ENCODE measurements around the gene NPY4R2. TPM values are rescaled to one million over a fixed set of nuclear protein-coding genes. Genes with fewer than 3 reads are reported as not detected.
"Not testable (repeated sequence)": the region's sequence is repeated elsewhere in the genome, so short reads cannot be mapped to it uniquely, and the experiment has no call there.

NPY4R2 gene
- polyA plus RNA-seq, 1 donor = not detected

DNA sequence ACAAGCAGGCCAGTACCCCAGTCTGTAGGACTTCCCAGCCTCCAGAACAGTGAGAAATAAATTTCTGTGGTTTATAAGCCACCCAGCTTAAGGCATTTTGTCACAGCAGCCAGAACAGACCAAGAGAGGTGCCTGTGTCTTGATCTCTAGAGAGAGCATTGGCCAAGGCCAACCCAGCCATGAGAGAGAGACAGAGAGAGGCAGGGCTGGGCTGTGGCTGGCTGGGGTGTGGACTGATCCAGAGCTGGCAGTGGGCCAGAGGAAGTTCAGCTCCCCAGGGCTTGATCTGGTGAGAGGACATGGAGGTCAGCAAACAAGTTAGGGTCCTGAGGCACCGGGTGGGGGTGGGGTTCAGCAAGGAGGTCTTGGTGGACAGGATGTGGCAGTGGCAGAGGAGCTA lies 14.4 kb downstream of the NPY4R2 start:
- not testable (repeated sequence) for DNase-seq (ENCODE audit: low read depth)

DNA sequence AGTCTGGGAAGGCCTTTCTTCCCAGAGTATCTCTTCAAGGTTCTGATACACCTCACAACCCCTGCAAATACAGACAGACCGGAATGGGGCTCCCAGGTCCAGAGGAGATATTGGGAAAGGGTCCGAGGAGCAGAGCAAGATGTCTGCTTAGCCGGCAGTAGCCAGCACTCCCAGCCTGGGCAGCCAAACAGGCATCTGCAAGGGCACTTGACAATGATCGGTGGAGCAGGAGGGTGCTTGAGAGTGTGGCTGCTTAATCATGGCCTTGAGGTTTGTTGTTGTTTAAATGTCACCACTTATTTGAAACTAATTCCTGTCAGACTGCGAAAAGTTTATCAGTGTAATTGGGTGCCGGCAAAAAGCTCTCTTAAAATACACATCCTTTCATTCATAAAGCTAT lies 15.0 kb downstream of the NPY4R2 start:
- DNase-seq (ENCODE audit: low read depth) = not testable (repeated sequence)

DNA sequence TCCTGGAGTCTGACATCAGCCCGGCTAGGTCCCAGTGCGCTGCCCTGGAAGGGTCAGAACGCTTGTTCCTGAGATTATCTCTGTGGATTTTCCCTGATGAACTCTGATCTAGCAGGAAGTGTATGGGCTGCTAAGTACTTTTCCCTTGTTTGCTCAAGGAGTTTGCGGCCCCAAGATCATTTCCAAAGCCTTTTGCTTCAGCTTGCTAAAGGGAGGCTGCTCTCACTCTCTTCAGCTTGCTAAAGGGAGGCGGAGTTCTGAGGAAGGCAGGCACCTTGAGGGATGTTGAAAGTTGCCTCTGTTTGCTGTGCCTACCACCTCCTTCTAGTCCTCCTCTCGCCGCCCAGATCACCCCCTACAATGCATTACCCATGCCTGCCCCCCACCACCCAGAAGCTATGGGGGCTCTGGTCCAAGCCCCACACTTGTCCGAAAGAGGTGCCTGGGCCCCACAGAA lies 18.3 kb downstream of the NPY4R2 start:
- not testable (repeated sequence) for DNase-seq (ENCODE audit: low read depth)

DNA sequence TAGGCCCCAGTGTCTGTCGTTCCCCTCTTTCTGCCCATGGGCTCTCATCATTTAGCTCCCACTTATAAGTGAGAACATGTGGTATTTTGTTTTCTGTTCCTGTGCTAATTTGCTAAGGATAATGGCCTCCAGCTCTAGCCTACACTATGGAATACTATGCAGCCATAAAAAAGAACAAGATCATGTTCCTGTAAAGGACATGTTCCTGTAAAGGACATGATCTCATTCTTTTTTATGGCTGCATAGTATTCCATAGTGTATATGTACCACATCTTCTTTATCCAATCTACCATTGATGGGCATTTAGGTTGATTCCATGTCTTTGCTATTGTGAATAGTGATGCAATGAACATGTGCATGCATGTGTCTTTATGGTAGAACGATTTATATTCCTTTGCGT lies 19.2 kb downstream of the NPY4R2 start:
- DNase-seq (ENCODE audit: low read depth) = not testable (repeated sequence)

DNA sequence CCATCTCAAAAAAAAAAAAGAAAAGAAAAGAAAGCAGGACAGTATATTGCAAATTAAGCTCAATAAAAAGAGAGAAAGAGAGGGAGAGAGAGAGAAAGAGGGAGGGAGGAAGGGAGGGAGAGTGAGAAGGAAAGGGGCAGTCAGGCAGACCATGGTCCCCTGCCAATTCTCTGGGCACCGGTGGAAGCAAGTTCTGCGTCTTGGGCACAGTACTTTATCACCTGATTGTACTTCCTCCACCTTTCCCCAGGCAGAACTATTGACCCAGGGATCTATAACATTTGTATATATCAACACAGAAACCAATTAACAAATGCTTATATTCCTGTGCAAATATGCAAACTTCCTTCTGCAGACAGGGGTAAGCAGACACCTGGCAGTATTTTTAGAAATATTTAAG lies 22.4 kb downstream of the NPY4R2 start:
- DNase-seq (ENCODE audit: low read depth) = not testable (repeated sequence)

DNA sequence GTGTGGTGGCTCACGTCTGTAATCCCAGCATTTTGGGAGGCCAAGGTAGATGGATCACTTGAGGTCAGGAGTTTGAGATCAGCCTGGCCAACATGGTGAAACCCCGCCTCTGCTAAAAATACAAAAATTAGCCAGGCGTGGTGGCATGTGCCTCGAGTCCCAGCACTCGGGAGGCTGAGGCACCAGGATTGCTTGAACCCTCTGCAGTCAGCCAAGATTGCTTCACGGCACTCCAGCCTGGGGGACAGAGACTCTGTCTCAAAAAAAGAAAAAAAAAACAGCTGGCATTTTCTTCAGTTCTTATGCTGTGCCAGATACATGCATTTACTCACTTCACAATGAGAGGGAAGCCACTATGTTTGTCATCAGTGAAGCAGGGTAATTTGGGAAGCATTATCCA lies 22.9 kb downstream of the NPY4R2 start:
- not testable (repeated sequence) for DNase-seq (ENCODE audit: low read depth)

DNA sequence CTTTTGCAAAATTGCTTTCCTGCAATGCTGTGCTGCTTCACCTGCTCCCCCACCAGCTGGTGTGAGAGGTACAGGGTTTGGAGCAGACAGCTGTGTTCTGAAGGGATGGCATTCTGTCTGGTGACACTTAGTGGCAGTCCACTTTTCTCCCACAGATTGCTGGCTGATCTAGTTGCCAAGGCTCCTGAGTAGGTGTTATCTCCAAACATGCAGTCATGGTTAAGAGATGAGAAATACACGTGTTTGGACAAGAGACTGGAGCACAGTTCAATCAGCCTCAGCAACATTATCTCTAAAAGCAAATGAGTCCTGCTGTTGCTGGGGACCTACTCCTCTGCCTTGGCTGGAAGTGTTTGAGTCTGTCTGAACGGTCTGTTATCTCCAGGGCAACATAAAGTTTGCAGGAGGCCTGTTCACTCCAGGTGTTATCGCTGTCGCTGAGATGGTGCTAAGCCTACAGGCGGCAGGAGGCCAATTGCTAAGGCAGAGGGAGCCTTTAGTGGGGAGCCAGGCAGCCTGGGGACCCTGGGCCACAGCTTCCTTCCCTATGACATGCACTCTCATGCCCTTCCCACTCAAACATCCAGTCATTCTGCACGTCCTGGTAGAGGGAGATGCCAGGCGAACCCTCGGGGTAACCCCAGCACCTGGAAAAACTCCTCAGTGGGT lies 24.0 kb downstream of the NPY4R2 start:
- not testable (repeated sequence) for DNase-seq (ENCODE audit: low read depth)

DNA sequence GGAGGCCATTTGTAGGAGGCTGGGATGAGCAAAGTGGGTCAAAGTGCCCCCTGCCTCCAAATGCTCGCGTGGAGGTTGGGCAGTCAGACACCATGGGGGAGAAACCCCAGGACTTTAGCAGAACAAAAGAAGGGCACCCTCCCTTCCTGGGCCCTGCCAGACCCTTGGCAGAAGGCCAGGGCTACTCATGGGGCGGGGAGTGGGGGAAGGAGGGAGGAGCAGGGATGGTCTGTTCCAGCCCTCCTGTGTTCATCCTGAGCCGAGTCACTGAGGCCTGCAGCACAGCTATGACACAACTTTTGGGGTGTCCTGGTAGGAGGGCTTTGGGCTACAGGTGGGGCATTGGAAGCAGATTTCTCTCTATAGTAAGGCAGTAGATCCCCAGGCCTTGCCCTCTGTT lies 24.9 kb downstream of the NPY4R2 start:
- not testable (repeated sequence) for DNase-seq (ENCODE audit: low read depth)

DNA sequence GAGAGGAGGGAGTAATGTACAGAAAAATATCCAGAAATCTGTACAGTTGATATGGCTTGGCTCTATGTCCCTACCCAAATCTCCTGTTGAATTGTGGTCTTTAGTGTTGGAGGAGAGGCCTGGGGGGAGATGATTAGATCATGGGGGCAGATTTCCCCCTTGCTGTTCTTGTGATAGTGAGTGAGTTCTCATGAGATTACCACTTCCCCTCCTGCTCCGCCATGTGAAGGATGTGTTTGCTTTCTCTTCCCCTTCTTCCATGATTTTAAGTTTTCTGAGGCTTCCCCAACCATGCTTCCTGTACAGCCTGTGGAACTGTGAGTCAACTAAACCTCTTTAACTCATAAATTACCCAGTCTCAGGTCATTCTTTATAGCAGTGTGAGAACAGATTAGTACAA lies 29.0 kb downstream of the NPY4R2 start:
- DNase-seq (ENCODE audit: low read depth) = not testable (repeated sequence)

DNA sequence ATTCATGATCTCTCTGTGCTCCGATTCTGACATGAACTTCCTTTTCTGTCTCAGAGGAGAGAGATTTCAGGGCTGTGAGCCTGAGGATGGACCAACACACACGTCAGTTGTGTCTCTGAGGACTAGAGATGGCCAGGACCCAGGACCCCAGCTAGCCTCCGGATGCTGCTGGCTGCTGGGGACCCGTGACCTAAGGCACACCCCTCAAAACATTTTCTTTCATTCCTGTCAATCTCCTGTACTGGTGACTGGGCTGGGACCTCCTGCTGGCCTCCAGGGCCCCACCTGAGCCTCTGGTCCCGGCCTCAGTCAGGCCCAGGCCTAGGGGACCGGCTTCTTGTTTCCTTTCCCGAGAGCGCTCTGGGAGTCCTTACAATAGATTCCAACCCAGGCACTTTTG lies 38.7 kb downstream of the NPY4R2 start:
- DNase-seq (ENCODE audit: low read depth) = not testable (repeated sequence)

DNA sequence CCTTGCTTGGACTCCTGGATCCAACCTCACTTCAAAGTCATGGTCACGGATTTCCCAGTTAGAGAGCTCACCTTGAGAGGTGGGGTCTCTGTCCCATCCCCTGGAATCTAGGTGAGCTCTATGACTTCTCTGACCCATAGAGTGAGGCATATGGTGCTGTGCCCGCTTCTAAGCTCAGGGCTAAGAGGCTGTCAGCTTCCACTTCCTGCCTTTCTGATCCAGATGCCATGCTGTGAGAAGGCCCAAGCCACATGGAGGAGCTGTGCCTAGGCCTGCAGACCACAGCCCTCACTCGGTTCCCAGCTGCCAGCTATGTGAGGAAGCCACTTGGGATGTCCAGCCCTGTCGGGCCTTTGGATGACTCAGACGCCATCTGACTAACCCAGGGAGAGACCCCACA lies 41.2 kb downstream of the NPY4R2 start:
- DNase-seq (ENCODE audit: low read depth) = not testable (repeated sequence)

DNA sequence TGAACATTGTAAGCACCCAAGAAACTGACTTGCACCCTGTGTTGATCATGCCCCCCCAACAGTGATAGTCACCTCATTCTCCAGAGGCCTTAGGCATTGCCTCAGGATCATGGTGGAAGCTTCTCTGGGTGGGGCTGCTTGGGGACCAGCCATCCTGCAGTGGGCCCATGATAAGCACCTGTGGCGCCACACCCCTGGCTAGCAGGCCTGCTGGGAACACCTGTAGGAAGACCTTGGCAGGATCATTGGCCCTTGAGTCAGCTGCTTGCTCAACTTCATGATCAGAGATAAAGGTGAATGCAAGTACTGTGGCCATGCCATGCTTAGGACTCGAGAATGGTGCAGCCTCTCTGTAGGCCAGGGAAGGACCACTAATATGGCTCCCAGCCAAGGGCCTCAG lies 42.2 kb downstream of the NPY4R2 start:
- DNase-seq (ENCODE audit: low read depth) = not testable (repeated sequence)

DNA sequence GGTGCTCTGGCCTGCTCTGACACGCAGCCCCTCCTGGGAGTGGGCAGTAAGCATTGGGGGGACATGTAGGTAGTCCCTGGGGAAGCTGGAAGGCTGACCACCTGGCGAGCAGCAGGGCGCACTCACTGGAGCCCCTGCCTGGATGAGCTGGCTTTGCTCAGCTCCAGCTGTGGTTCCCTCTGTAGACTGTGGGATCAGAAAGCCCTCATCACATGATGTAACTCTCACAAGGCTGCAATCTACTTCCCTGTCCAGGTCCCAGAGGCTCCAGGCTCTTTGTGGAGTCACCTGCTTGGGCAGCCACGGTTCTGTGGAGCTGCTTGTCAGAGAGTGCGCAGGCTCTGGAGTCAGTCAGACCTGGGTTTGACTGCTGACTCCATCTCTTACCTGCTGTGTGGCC lies 44.3 kb downstream of the NPY4R2 start:
- not testable (repeated sequence) for DNase-seq (ENCODE audit: low read depth)

DNA sequence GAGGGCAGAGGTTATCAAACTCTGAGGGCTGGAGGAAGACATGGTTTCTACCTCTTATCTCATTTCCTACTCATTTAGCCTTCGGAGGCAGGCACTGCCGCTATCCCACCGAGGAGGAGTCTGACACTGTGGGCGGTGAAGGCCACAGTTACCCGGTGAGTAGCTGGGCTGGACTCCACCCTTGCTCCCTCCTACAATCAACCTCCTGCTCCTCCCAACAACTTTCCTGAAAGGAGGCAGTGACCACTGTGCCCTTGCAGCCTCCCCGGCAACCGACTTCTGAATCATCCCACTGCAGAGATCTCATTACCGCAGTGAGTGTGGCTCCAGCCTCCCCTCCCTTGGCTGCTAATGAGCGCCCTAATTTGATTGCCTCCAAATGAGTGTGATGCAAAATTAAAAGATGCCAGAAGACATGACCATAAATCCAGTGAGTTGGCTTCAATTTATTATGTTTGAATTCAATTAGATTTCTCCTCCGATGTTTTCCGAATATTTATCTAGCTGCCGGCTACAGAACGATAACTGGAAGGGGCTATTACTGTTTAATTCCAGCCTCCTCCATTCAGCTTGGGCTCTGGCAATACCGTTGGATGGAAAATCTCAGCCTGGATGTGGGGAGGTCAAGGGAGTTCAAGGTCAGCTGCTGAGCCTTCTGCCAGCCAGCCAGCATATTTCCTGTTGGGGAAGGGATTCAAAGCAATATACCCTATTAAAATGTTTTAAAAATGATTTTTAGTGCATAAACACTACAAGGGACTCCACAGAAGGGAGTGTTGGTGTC lies 46.0 kb downstream of the NPY4R2 start:
- DNase-seq (ENCODE audit: low read depth) = not testable (repeated sequence)

DNA sequence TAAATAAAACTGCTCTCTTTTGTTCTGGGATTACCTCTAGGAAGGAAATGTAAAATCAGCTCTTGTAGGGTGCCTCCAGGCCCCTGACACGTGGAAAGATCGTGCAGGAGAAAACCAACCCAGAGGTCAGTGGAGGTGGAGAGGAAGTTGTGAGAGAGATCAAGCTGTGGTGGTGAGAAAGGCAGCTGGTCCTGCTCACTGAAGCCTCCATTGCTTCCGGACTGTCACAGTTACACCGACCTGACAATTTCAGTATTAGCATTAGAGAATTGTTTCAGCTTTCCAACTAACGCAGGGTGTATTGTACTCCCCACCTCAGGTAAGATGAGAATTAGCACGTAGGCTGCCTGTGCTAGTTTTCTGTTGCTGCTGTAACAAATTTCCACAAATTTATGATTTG lies 50.5 kb downstream of the NPY4R2 start:
- DNase-seq (ENCODE audit: low read depth) = not testable (repeated sequence)

DNA sequence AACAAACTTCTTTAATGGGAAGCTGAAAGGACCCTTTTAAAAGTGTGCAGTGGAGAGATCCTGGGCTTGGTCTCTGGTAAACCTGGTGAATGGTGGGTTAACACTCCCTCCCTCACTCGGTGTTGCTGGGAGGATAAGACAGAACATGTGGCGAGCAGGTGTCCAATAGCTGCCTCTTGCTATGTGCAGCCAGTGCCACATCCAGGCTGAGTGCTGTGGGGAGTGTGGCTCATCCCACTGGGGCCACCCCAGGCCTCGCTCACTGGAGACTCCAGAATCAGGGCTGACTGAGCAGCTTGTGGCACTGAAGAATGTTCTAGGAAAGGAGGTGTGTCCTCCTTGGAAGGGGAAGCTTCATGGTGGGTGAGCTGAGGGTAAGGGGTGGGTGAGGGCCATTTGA lies 51.6 kb downstream of the NPY4R2 start:
- not testable (repeated sequence) for DNase-seq (ENCODE audit: low read depth)

DNA sequence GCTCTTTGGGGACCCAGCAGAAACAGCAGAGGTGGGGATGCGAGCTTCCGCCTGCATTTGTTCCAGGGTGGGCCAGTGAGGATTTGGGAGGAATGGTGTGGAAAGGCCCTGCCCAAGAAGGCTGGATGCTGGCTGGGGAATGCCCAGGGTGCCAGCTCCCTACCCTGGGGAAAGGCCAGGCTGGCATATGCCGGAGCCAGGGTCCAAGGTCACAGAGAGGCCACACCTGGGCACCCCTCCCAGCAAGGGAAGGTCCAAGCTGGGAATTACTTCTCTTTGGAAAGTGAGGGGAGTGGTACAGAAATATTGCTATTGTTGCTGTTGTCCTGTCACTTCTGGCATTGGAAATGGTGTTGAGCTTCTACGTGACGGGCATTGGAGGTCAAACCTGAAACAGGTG lies 53.1 kb downstream of the NPY4R2 start:
- not testable (repeated sequence) for DNase-seq (ENCODE audit: low read depth)

DNA sequence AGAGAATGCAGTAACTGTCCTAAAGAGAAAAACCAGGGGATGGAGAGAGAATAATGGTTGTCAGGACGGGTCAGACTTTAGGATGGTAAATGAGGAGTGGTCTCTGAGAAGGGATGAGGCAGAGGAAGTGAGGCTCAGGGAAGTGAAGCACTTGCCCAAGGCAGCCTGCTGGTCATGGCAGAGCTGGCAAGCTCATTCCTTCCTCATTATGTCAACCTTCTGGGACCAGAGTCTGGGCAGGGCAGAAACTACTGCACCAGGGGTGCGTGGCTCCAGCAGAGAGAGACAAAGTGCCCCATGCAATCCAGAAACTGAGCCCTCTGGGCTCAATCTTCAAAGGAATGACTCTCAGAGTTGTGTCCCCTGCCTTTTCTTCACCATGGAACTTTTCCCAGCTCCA lies 53.6 kb downstream of the NPY4R2 start:
- DNase-seq (ENCODE audit: low read depth) = not testable (repeated sequence)

Other genes with a start within 250 kb of the NPY4R2 start
- gene SYT15B, start 155.1 kb upstream of the NPY4R2 start, polyA plus RNA-seq (ENCODE audit: insufficient read length) = 0.77 TPM
- gene FAM25C, start 81.1 kb downstream of the NPY4R2 start, polyA plus RNA-seq (ENCODE audit: insufficient read length) = not detected

All from forelimb muscle (tissue), 1 donor.